ENCODE results near the gene ENOX2.

The ENOX2 gene

DNA sequence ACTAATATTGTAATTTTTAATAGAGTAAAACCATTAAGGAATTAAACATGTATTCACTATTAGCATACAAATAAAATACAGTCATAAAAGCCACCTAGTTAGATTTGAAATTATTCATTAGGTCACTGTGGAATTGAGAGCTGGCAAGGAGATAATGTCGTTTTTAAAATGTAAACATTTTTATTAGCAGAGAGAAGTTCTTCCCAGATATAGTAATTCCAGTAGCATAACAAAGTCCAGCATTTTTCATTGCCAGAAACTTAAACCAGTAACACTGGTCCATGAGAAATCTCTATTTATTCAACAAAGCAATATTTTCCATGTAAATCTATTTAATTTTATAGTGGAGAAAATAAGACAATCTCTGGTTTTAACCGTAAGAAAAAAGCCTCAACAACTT, 17.5 kb downstream of the ENOX2 start:
- no peak for DNase-seq (ENCODE audit: low read depth in 2 of 2)

GRCh38 chrX:130884627-130885026, 18.4 kb downstream of the ENOX2 start:
- DNase-seq (ENCODE audit: low read depth in 2 of 2), result no peak

GRCh38 chrX:130879869-130880268, 23.1 kb downstream of the ENOX2 start:
- DNase-seq (ENCODE audit: low read depth in 2 of 2), result no peak

DNA sequence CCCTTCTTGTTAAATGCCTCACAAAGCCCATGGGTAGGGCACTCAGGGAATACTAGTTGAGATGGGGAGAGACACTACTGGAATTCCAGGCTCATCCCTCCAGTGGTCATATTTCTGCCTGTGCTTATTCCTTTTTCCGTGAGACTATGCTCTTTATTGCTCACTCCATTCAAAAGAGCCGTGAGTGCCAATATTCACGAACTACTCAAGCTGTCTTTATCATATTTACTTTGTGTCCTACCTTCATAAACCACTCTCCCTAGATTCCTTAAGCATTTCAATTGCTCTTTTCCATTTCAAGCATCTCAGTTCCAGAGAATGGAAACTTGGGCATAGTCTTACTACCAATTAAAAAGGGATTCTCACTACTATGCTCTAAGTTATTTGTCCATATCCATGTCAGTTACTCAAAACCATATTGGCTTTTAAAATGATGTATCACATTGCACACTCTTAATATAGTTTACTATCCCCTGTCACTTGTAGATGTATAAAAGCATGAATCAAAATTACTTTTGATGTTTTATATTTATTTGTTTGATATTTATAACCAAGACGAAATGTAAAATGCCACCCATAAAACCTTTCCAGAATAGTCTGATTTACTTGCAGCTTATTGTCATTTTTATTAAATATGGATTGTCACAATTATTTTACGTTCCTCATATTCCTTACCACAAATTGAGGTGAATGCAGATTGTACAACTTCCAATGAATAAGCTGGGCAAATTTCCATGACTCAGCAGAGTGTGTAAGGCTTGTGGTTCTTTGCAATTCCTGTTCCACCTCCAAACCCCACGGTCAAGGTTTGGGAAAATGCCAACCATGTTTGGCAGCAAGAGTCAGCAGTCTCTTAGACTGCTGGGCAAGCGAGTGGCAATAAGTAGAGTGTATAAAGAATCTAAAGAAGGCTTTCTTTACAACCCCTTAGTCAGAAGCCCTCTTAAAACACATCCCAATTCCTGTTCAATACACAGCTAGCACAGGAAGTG, 24.4 kb downstream of the ENOX2 start:
- no peak for DNase-seq (ENCODE audit: low read depth in 2 of 2)

DNA sequence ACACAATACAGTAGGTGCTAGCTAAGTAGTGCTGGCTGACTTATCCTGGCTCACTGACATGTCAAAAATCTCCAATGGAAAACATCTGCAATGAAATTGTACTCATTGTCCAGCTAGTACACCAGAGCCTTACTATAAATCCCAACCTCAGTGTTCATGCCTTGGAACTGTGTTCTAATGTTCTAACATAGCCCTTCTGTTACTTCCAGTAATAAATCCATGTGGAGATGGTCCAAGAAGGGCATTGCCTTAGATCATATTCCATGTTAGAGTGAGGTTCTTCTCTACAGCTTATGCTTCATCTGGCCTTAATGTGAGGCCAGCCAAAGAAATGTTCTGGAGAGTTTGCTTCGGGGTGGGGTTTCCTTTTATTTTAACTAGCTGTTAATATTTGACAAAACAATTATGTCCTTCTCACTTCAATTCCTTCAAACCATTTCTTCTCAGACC, 25.1 kb downstream of the ENOX2 start:
- no peak for DNase-seq (ENCODE audit: low read depth in 2 of 2)

DNA sequence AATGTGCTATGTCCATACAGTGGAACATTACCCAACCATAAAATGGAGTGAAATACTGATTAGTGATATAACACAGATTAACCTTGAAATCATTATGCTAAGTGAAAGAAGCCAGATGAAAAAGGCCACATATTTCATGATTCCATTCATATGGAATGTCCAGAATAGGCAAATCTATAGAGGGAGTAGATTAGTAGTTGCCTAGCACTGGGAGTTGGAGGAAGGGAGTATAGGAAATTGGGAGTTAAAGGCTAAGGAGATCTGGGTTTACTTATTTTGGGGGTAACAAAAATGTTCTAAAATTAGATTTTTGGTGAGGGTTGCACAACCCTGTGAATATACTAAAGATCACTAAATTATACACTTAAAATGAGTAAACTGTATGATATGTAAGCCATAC, 26.8 kb downstream of the ENOX2 start:
- no peak for DNase-seq (ENCODE audit: low read depth in 2 of 2)

GRCh38 chrX:130874751-130875150, 28.3 kb downstream of the ENOX2 start:
- DNase-seq (ENCODE audit: low read depth in 2 of 2), result no peak

DNA sequence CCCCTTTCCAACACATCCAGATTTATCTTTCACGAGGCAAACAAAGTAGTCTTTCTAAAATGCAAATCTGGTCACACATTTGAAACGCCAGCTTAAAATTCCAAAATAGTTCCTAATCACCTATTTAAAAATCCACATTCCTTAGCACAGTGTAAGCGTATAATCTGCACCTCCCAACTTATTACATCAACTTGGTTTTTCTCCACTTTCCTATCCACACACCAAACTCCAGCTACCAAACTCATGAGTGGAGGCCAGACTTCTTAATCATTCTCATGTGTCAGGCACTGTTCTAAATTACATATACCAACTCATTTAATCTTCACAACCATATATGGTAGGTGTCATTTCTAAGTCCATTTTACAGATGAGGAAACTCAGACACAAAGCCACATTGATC, 33.8 kb downstream of the ENOX2 start:
- no peak for DNase-seq (ENCODE audit: low read depth in 2 of 2)

DNA sequence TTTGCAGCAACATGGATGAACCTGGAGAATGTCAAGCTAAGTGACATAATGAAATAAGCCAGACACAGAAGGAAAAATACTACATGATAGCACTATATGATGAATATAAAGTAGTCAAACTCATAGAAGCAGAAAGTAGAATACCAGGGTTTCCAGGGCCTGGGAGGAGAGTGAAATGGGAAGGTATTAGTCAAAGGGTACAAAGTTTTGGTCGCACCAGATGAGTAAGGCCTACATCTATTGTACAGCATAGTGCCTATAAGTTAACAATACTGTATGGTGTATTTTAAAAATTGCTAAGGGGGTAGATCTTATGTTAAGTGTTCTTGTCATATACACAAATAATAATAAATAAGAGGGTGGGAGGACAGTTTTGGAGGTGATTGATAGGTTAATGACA, 41.5 kb downstream of the ENOX2 start:
- no peak for DNase-seq (ENCODE audit: low read depth in 2 of 2)

GRCh38 chrX:130857207-130857606, 45.8 kb downstream of the ENOX2 start:
- DNase-seq (ENCODE audit: low read depth in 2 of 2), result no peak

- DNase-seq (ENCODE audit: low read depth in 2 of 2), result no peak
Observed at GRCh38 chrX:130851569-130851968, 51.4 kb downstream of the ENOX2 start.

DNA sequence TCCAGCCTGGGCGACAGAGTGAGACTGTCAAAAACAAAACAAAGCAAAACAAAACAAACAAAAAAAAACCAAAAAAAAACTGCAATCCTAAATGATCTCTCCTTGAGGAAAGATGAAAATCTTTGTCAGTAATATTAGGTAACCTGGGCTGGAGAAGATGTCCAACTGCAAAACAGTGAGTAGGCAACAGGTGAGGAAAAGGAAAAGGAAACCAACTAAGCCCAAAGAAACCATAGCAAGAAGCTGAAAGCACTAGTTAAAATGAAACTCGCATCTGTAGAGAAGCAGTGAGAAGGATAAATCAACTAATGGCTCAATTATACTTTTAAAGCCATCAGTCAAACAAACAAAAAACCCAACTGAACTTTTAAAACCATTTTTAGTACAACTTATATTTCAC, 54.2 kb downstream of the ENOX2 start:
- DNase-seq (ENCODE audit: low read depth in 2 of 2), result no peak

GRCh38 chrX:130846746-130847145, 56.3 kb downstream of the ENOX2 start:
- DNase-seq (ENCODE audit: low read depth in 2 of 2), result no peak

DNA sequence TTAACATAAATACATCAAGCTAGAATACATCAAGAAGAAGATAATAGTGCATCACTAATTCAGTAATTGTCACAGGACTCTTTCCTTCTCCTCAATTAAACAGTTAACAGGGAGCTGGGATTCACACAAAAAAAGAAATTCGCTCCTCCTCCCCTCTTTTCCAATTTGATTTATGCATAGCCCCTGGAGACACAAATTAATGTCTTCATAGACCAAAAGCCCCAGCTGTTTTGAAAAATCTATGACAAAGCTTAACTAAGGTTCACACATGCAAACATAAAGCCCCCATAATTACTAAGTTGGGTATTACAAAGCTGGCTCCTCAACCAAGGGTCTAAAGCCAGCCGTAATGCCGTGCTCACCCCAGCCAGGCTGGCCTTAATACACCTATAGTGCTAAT, 61.2 kb downstream of the ENOX2 start:
- DNase-seq (ENCODE audit: low read depth in 2 of 2), result no peak

DNA sequence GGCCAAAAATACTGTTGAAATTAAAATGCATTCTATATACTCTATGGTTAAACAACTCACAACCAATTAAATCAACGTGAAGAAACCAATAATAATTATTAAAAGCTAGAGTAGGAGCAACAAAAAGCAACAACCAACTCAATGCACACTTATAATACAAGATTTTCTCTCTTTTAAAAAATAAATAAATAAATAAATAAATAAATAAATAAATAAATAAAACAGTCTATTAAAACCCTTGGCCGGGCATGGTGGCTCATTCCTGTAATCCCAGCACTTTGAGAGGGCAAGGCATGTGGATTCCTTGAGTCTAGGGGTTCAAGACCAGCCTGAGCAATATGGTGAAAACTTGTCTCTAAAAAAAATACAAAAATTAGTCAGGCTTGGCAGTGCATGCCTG, 62.7 kb downstream of the ENOX2 start:
- DNase-seq (ENCODE audit: low read depth in 2 of 2), result no peak

DNA sequence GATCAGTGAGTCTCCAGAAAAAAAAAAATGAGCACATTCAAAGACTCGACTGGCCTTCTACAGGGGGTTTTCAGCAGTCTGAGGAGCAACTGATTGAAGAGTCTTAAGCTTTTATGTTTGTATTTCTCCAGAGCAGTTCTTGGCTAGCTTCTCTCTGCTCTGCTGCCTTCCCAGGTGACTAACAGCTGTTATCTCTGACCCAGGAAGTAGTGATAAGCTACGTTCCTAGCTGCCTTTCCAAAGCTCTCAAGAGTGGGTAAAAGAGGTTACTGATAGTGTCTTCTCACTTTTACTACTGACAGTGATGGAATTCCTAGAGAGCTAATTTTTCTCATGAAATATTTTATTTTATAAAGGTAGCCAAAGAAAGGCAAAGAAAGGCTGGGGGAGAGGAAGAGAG, 66.6 kb downstream of the ENOX2 start:
- no peak for DNase-seq (ENCODE audit: low read depth in 2 of 2)

DNA sequence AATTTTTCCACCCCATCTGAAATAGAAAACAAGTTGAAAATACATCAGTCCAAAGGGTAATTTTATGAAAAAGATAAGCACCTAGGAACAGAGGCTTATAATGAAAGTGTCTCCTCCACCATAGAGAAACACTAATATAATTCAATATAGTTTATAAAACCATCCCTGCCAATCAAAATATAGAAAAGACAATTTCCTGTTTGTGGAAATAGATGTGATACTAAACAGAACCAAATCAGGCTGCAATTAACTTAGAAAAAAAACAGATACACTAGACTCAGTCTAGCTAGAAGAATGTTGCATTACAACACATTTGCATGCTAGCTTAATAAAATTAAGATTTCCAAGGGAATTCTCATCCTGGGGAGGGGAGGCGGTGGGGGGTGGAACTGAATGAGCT, 68.2 kb downstream of the ENOX2 start:
- DNase-seq (ENCODE audit: low read depth in 2 of 2), result no peak

- no peak for DNase-seq (ENCODE audit: low read depth in 2 of 2)
Observed at GRCh38 chrX:130834149-130834548, 68.9 kb downstream of the ENOX2 start.

- DNase-seq (ENCODE audit: low read depth in 2 of 2), result no peak
Observed at GRCh38 chrX:130831347-130831722, 71.7 kb downstream of the ENOX2 start.

- no peak for DNase-seq (ENCODE audit: low read depth in 2 of 2)
Observed at GRCh38 chrX:130830599-130831346, 72.2 kb downstream of the ENOX2 start.

GRCh38 chrX:130829526-130830515, 73.2 kb downstream of the ENOX2 start:
- no peak for DNase-seq (ENCODE audit: low read depth in 2 of 2)

GRCh38 chrX:130828641-130829040, 74.4 kb downstream of the ENOX2 start:
- DNase-seq (ENCODE audit: low read depth in 2 of 2), result no peak
